Lung (tissue), 12 donors: ENCODE data around the gene CATSPERE. TPM values are rescaled to one million over a fixed set of nuclear protein-coding genes. Genes with fewer than 3 reads are reported as not detected.
"Not testable (repeated sequence)": the region's sequence is repeated elsewhere in the genome, so short reads cannot be mapped to it uniquely, and the experiment has no call there.

Experiments used
- ATAC-seq: fragments of 200-7000 bp; cut with Tn5 transposase; one replicate; pipeline ENCODE4 v1.9.1; 2020; ENCODE audit warnings: moderate number of reproducible peaks; ENCODE audit not compliant: insufficient read depth, low FRiP score
- DNase-seq, 3 donors: peaks; one replicate each; pipeline ENCODE4 v3.0.0-alpha.2; 2013 to 2017
- H3K27ac ChIP-seq, 2 donors: one replicate each; pipeline ENCODE4 v1.5.1; 2013; ENCODE audit warnings: mild to moderate bottlenecking in 2 of 2, moderate library complexity in 2 of 2, control low read depth in 1 of 2, inconsistent platforms in 1 of 2, low read depth in 1 of 2, low read length in 1 of 2
- H3K27me3 ChIP-seq, 3 donors: one replicate each; pipeline ENCODE4 v1.5.1; 2013; ENCODE audit warnings: low read length in 2 of 3; ENCODE audit not compliant: control insufficient read depth in 3 of 3, insufficient read depth in 3 of 3
- H3K36me3 ChIP-seq, 4 donors: one replicate each; pipeline ENCODE4 v1.5.1; 2013; ENCODE audit warnings: low read length in 4 of 4, mild to moderate bottlenecking in 1 of 4, moderate library complexity in 1 of 4; ENCODE audit not compliant: control insufficient read depth in 4 of 4, insufficient read depth in 4 of 4
- H3K4me1 ChIP-seq, 5 donors: one replicate each; pipeline ENCODE4 v1.5.1; 2013; ENCODE audit warnings: low read length in 5 of 5, mild to moderate bottlenecking in 2 of 5, moderate library complexity in 1 of 5; ENCODE audit not compliant: control insufficient read depth in 5 of 5, insufficient read depth in 5 of 5
- H3K4me3 ChIP-seq: one replicate; pipeline ENCODE4 v1.5.1; 2013; ENCODE audit warnings: mild to moderate bottlenecking, control low read depth, moderate library complexity
- H3K9ac ChIP-seq, 2 donors: one replicate each; pipeline ENCODE4 v1.5.1; 2013; ENCODE audit warnings: low read length in 2 of 2, control low read depth in 1 of 2; ENCODE audit not compliant: insufficient read depth in 1 of 2
- H3K9me3 ChIP-seq, 4 donors: one replicate each; pipeline ENCODE4 v1.5.1; 2013; ENCODE audit warnings: low read length in 3 of 4, mild to moderate bottlenecking in 1 of 4, moderate library complexity in 1 of 4; ENCODE audit not compliant: control insufficient read depth in 4 of 4, insufficient read depth in 3 of 4
- CTCF ChIP-seq: IDR thresholded peaks from 2 replicates; pipeline ENCODE4 v1.5.1; 2012; ENCODE audit warnings: mild to moderate bottlenecking; ENCODE audit errors: control extremely low read depth, extremely low read depth
- WGBS, 2 donors: extraction: QIAGEN DNeasy Blood & Tissue Kit; methylation state at CpG; one replicate each; pipeline ENCODE4 v1.1.7; 2013; 5-methylcytosine and 5-hydroxymethylcytosine counted together
- polyA plus RNA-seq, 2 donors: library from polyadenylated mRNA; stranded (reverse); fragments of 200-250 nt; gene quantifications; one replicate each; pipeline ENCODE4 v1.2.1, GENCODE V29; 2013
- total RNA-seq, 2 donors: library from RNA; depleted of rRNA in 1 of 2; stranded (reverse); fragments of >200 nt in 1 of 2; gene quantifications; one replicate each; pipeline ENCODE4 v1.2.1, GENCODE V29; 2014 to 2021
- donor health status: control.
- donor health status: control.
- donor health status: Bipolar disorder and iron deficiency.
- donor health status: healthy.
- donor health status: DM: yes; HTN: yes; CAD: no.

The CATSPERE gene
- total and polyA plus RNA-seq, 4 donors, result 0.30 to 2.7 (median 1.4) TPM

DNA sequence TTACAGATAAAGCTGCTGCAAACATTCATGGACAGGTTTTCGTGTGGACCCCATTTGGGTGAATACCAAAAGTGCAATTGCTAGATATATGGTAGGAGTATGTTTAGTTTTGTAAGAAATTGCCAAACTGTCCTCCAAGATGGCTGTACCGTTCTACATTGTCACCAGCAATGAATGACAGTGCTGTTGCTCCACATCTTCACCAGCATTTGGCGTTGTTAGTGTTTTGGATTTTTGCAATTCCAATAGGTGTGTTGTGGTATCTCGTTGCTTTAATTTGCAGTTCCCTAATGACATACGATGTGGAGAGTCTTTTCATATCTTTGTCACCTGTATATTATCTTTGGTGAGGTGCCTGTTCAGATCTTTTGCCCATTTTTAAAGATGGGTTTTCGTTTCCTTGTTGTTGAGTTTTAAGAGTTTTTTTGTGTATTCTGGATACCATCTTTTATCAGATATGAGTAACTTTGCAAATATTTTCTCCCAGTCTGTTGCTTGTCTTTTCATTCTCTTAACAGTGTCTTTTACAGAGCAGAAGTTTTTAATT lies 12.1 kb downstream of the CATSPERE start:
- Histone ChIP-seq H3K36me3 (no peaks in the 10 kb centered on the region), H3K9ac (no peak overlapping the region), H3K4me3 (no peak overlapping the region), H3K27me3 (no peaks in the 10 kb centered on the region), H3K4me1 (no peaks in the 10 kb centered on the region), H3K27ac (no peak overlapping the region), H3K9me3 (peaks cover 0 to 5% (median 0%) of the 10 kb centered on the region in 4 donors)
- no peak for ATAC-seq
- 95 to 97% methylated on average over 6 of the region's 6 CpGs for WGBS, 2 donors
- DNase-seq, result no peak
- no peak for TF ChIP-seq CTCF

GRCh38 chr1:244484971-244485370 lies 23.9 kb downstream of the CATSPERE start:
- DNase-seq, H3K4me1 ChIP-seq, H3K9ac ChIP-seq, H3K9me3 ChIP-seq, ATAC-seq, H3K36me3 ChIP-seq, H3K4me3 ChIP-seq, H3K27me3 ChIP-seq, H3K27ac ChIP-seq: not testable (repeated sequence)
- 65 to 79% methylated on average over 3 of the region's 3 CpGs for WGBS, 2 donors

- WGBS, 2 donors, result 90 to 92% methylated on average over 2 of the region's 2 CpGs
- no peaks in the 10 kb centered on the region for H3K9me3 ChIP-seq
- no peak for ATAC-seq
- H3K27me3 ChIP-seq, result no peaks in the 10 kb centered on the region
- TF ChIP-seq CTCF, result no peak
- no peaks in the 10 kb centered on the region for H3K36me3 ChIP-seq
- DNase-seq, result no peak
- H3K4me1 ChIP-seq, result no peaks in the 10 kb centered on the region
- H3K9ac ChIP-seq, result no peak overlapping the region
- H3K4me3 ChIP-seq, result no peak overlapping the region
- H3K27ac ChIP-seq, result no peak overlapping the region
Observed at GRCh38 chr1:244494653-244495052, 33.6 kb downstream of the CATSPERE start.

GRCh38 chr1:244496186-244496585 lies 35.1 kb downstream of the CATSPERE start:
- Histone ChIP-seq H3K27me3 (no peaks in the 10 kb centered on the region), H3K9ac (no peak overlapping the region), H3K9me3 (no peaks in the 10 kb centered on the region), H3K27ac (no peak overlapping the region), H3K4me1 (no peaks in the 10 kb centered on the region), H3K4me3 (no peak overlapping the region), H3K36me3 (no peaks in the 10 kb centered on the region)
- DNase-seq (no peak), ATAC-seq (no peak)
- TF ChIP-seq CTCF, result no peak
- 78 to 88% methylated on average over 1 of the region's 1 CpG for WGBS, 2 donors
